ENCODE measurements around the gene MAPK1IP1L. TPM values are rescaled to one million over a fixed set of nuclear protein-coding genes. Genes with fewer than 3 reads are reported as not detected.

The MAPK1IP1L gene
- total and polyA plus RNA-seq, 2 donors (not counting 1 experiment from before 2014, with no cell fraction given), result 116 to 141 TPM

GRCh38 chr14:55094292-55095157 lies 43.1 kb downstream of the MAPK1IP1L start:
- 96% methylated on average over 5 of the region's 9 CpGs for WGBS (ENCODE audit: insufficient coverage)
- Histone ChIP-seq H3K79me2 (ENCODE audit: control insufficient read depth, insufficient read depth, low read length) (no peaks in the 10 kb centered on the region), H3K9me3 (ENCODE audit: control extremely low read depth in 1 of 3, control insufficient read depth in 2 of 3, insufficient read depth in 1 of 3, low read length in 2 of 3) (no peaks in the 10 kb centered on the region), H3K27me3 (replicated peaks in 1 of 4; ENCODE audit: control extremely low read depth in 1 of 4, control insufficient read depth in 3 of 4, insufficient read depth in 4 of 4, low read length in 3 of 4) (no peaks in the 10 kb centered on the region), H3K27ac (ENCODE audit: low read length in 2 of 2) (no peak overlapping the region), H3K4me2 (replicated peaks; ENCODE audit: low read depth, low read length, poor library complexity, severe bottlenecking) (no peak overlapping the region), H3K4me1 (ENCODE audit: control insufficient read depth in 2 of 2, insufficient read depth in 2 of 2, low read length in 2 of 2) (peaks cover 14 to 19% of the 10 kb centered on the region in 2 donors), H3K4me3 (ENCODE audit: control extremely low read depth in 1 of 5, extremely low read depth in 1 of 5, insufficient read depth in 1 of 5, low read depth in 2 of 5, low read length in 4 of 5) (no peak overlapping the region), H2AFZ (ENCODE audit: insufficient read depth, low read depth, low read length, poor library complexity, severe bottlenecking) (no peak overlapping the region), H3K36me3 (replicated peaks in 1 of 2; ENCODE audit: control extremely low read depth in 1 of 2, control insufficient read depth in 1 of 2, extremely low read depth in 1 of 2, insufficient read depth in 2 of 2, low read length in 1 of 2) (no peaks in the 10 kb centered on the region), H4K20me1 (ENCODE audit: control insufficient read depth, insufficient read depth, low read length, poor library complexity, severe bottlenecking) (no peaks in the 10 kb centered on the region), H3K9ac (ENCODE audit: low read length) (no peak overlapping the region)
- TF ChIP-seq CTCF (IDR thresholded peaks at IDR 0.05), result no peak
- no peak for TF ChIP-seq EZH2 (IDR thresholded peaks at IDR 0.05; ENCODE audit: borderline replicate concordance, insufficient read depth, low read depth, low read length, poor library complexity, severe bottlenecking)
- ATAC-seq (ENCODE audit: low read depth) (no peak), DNase-seq (no peak)
- ChIA-PET POLR2A (no interaction called here), CTCF (interaction anchor here (1.1 to 2.5 kb wide), 3 partner anchors 8 to 43 kb away, joined by 5 to 8 read pairs (median 5); partner anchors contain the start of gene MAPK1IP1L)
- peaks cover 18% of the 10 kb centered on the region for H3K4me1 Mint-ChIP-seq
- intact Hi-C loops (cut with micrococcal nuclease), result no loop called here
- no peaks in the 10 kb centered on the region for H3K9me3 Mint-ChIP-seq (ENCODE audit: insufficient read depth)
- H3K27me3 Mint-ChIP-seq, result no peaks in the 10 kb centered on the region
- no peak overlapping the region for H3K4me3 Mint-ChIP-seq
- H3K27ac Mint-ChIP-seq, result no peak overlapping the region
